ENCODE results near the gene STRN.

Gene STRN

DNA sequence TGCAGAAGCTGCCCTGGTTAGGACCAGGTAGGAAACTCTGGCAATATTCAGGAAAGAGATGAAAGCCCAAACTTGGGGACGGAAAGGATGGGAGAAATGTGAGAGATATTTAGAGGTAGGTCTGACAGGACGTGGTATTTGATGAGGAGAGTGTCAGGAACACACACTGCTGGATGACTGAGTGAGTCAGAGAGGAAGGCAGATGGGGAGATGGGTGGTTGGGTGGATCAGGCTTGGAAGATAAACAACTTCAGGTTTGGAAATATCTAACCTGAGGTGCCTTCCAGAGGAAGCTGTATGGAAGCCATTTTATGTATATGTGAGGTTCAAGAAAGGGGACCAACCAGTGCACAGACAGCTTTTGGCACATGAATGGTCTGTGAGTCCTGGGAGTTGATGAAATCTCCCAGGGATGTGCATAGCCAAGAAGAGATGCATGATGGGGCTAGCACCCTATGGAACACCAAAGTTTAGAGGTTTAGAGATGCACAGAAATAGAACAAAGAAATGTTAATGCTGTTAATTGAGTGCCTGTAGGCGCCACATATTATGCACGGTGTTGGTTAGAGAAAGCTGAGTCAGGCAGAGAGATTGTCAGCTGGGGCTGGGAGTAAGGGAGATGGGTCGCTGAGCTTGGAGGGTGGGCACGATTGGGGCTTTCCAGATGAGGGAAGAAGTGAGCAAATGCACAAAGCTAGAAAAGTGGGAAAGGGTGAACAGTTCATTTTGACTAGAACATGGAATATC lies 168.8 kb downstream of the STRN start:
- Mint-ChIP-seq H3K27ac (peak overlapping the region; percentile 7), H3K9me3 (no peaks in the 10 kb centered on the region), H3K4me1 (no peaks in the 10 kb centered on the region), H3K27me3 (ENCODE audit: low read depth, poor library complexity) (peaks cover 3% of the 10 kb centered on the region), H3K36me3 (ENCODE audit: low read depth) (no peaks in the 10 kb centered on the region), H3K4me3 (no peak overlapping the region)
- TF ChIP-seq, protein P1, sequence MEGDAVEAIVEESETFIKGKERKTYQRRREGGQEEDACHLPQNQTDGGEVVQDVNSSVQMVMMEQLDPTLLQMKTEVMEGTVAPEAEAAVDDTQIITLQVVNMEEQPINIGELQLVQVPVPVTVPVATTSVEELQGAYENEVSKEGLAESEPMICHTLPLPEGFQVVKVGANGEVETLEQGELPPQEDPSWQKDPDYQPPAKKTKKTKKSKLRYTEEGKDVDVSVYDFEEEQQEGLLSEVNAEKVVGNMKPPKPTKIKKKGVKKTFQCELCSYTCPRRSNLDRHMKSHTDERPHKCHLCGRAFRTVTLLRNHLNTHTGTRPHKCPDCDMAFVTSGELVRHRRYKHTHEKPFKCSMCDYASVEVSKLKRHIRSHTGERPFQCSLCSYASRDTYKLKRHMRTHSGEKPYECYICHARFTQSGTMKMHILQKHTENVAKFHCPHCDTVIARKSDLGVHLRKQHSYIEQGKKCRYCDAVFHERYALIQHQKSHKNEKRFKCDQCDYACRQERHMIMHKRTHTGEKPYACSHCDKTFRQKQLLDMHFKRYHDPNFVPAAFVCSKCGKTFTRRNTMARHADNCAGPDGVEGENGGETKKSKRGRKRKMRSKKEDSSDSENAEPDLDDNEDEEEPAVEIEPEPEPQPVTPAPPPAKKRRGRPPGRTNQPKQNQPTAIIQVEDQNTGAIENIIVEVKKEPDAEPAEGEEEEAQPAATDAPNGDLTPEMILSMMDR (IDR thresholded peaks at IDR 0.05) = no peak
- no peak for DNase-seq

Measured in nephron progenitor cell (in vitro differentiated cells).